H9 (cell line): ENCODE data around the gene DPM2. TPM values are rescaled to one million over a fixed set of nuclear protein-coding genes. Genes with fewer than 3 reads are reported as not detected.

ENCODE experiments used
- DNase-seq: peaks from one replicate; pipeline ENCODE4 v3.0.0-alpha.2; 2017
- H2AFZ ChIP-seq: one replicate; pipeline ENCODE4 v1.6.1; 2013; ENCODE audit warnings: mild to moderate bottlenecking, low read length, control low read depth, moderate library complexity
- H2AK5ac ChIP-seq: 2 replicates; pipeline ENCODE4 v1.6.1; 2013; ENCODE audit warnings: low read length, control low read depth, mixed read lengths; ENCODE audit not compliant: insufficient read length
- H2BK120ac ChIP-seq: one replicate; pipeline ENCODE4 v1.6.1; 2013; ENCODE audit warnings: low read depth, mild to moderate bottlenecking, low read length, control low read depth, inconsistent platforms; ENCODE audit not compliant: poor library complexity, severe bottlenecking
- H2BK12ac ChIP-seq: 2 replicates; pipeline ENCODE4 v1.6.1; 2013; ENCODE audit warnings: low read length, control low read depth, mixed read lengths, low read depth; ENCODE audit not compliant: insufficient read length
- H2BK15ac ChIP-seq: 2 replicates; pipeline ENCODE4 v1.6.1; 2013; ENCODE audit warnings: low read depth, low read length, control low read depth
- H2BK20ac ChIP-seq: one replicate; pipeline ENCODE4 v1.6.1; 2013; ENCODE audit warnings: low read depth, mild to moderate bottlenecking, low read length, control low read depth, inconsistent platforms; ENCODE audit not compliant: poor library complexity, severe bottlenecking
- H2BK5ac ChIP-seq: 2 replicates; pipeline ENCODE4 v1.6.1; 2013; ENCODE audit warnings: low read length, control low read depth, mixed read lengths; ENCODE audit not compliant: insufficient read length
- H3K14ac ChIP-seq: 2 replicates; pipeline ENCODE4 v1.6.1; 2013; ENCODE audit warnings: low read length, control low read depth; ENCODE audit not compliant: insufficient read depth
- H3K18ac ChIP-seq: 2 replicates; pipeline ENCODE4 v1.6.1; 2013; ENCODE audit warnings: low read depth, mild to moderate bottlenecking, mixed read lengths, low read length, control low read depth; ENCODE audit not compliant: insufficient read length
- H3K23ac ChIP-seq: 2 replicates; pipeline ENCODE4 v1.6.1; 2013; ENCODE audit warnings: low read length, control low read depth, mixed read lengths, low read depth; ENCODE audit not compliant: insufficient read length
- H3K23me2 ChIP-seq: 2 replicates; pipeline ENCODE4 v1.6.1; 2013; ENCODE audit warnings: low read depth, mild to moderate bottlenecking, mixed read lengths, low read length, control low read depth; ENCODE audit not compliant: insufficient read length, poor library complexity, severe bottlenecking
- H3K27ac ChIP-seq: 2 replicates; pipeline ENCODE4 v1.5.1; 2013; ENCODE audit warnings: low read length, control low read depth, mixed read lengths, low read depth; ENCODE audit not compliant: insufficient read length
- H3K27me3 ChIP-seq: 2 replicates; pipeline ENCODE4 v1.6.1; 2013; ENCODE audit warnings: low read length, control low read depth, inconsistent platforms; ENCODE audit not compliant: insufficient read depth
- H3K4ac ChIP-seq: 2 replicates; pipeline ENCODE4 v1.6.1; 2013; ENCODE audit warnings: low read depth, mild to moderate bottlenecking, control low read depth, inconsistent platforms, low read length, moderate library complexity
- H3K4me1 ChIP-seq: 2 replicates; pipeline ENCODE4 v1.6.1; 2013; ENCODE audit warnings: low read length, control low read depth, inconsistent platforms; ENCODE audit not compliant: insufficient read depth
- H3K4me2 ChIP-seq: 2 replicates; pipeline ENCODE4 v1.6.1; 2013; ENCODE audit warnings: low read length, control low read depth, mixed read lengths; ENCODE audit not compliant: insufficient read length, insufficient read depth
- H3K56ac ChIP-seq: 2 replicates; pipeline ENCODE4 v1.6.1; 2013; ENCODE audit warnings: low read depth, mild to moderate bottlenecking, mixed read lengths, low read length, control low read depth; ENCODE audit not compliant: insufficient read length
- H3K79me1 ChIP-seq: 2 replicates; pipeline ENCODE4 v1.6.1; 2013; ENCODE audit warnings: low read depth, mild to moderate bottlenecking, moderate library complexity, low read length, control low read depth, inconsistent platforms; ENCODE audit not compliant: insufficient read depth, poor library complexity, severe bottlenecking
- H3K79me2 ChIP-seq: 2 replicates; pipeline ENCODE4 v1.6.1; 2013; ENCODE audit warnings: low read length, control low read depth, inconsistent platforms; ENCODE audit not compliant: insufficient read depth
- H3K9ac ChIP-seq: 2 replicates; pipeline ENCODE4 v1.6.1; 2013; ENCODE audit warnings: low read length, control low read depth, mixed read lengths; ENCODE audit not compliant: insufficient read length; ENCODE audit errors: extremely low read depth
- H3K9me3 ChIP-seq: one replicate; pipeline ENCODE4 v1.6.1; 2013; ENCODE audit warnings: low read depth, low read length, inconsistent platforms; ENCODE audit not compliant: control insufficient read depth
- H3T11ph ChIP-seq: one replicate; pipeline ENCODE4 v1.6.1; 2013; ENCODE audit warnings: mild to moderate bottlenecking, low read length, control low read depth, inconsistent platforms
- H4K20me1 ChIP-seq: one replicate; pipeline ENCODE4 v1.6.1; 2013; ENCODE audit not compliant: control insufficient read depth, insufficient read length, insufficient read depth
- H4K5ac ChIP-seq: 2 replicates; pipeline ENCODE4 v1.6.1; 2013; ENCODE audit warnings: low read depth, mild to moderate bottlenecking, mixed read lengths, low read length, control low read depth; ENCODE audit not compliant: insufficient read length
- H4K8ac ChIP-seq: replicated peaks from 2 replicates; pipeline ENCODE4 v1.6.1; 2013; ENCODE audit warnings: low read length, control low read depth, mixed read lengths, low read depth; ENCODE audit not compliant: insufficient read length
- H4K91ac ChIP-seq: 2 replicates; pipeline ENCODE4 v1.6.1; 2013; ENCODE audit warnings: low read depth, mild to moderate bottlenecking, moderate library complexity, mixed read lengths, low read length, control low read depth; ENCODE audit not compliant: insufficient read length
- H3K27ac Mint-ChIP-seq, 3 experiments: 2 replicates in 2 of 3; 3 replicates in 1 of 3; pipeline ENCODE4 v1.8.0; 2020 to 2021; ENCODE audit warnings: mixed read lengths in 3 of 3, mild to moderate bottlenecking in 1 of 3, moderate library complexity in 1 of 3
- H3K27me3 Mint-ChIP-seq: 2 replicates; pipeline ENCODE4 v1.8.0; 2021; ENCODE audit warnings: low read depth, mild to moderate bottlenecking, moderate library complexity, mixed read lengths
- H3K36me3 Mint-ChIP-seq, 3 experiments: 2 replicates in 2 of 3; 3 replicates in 1 of 3; pipeline ENCODE4 v1.8.0; 2020 to 2021; ENCODE audit warnings: low read depth in 3 of 3, mixed read lengths in 3 of 3; ENCODE audit not compliant: insufficient read depth in 1 of 3
- H3K4me1 Mint-ChIP-seq, 2 experiments: 2 replicates each; pipeline ENCODE4 v1.8.0; 2020; ENCODE audit warnings: mixed read lengths in 2 of 2
- H3K4me3 Mint-ChIP-seq, 2 experiments: 2 replicates in 1 of 2; 3 replicates in 1 of 2; pipeline ENCODE4 v1.8.0; 2020 to 2021; ENCODE audit warnings: mild to moderate bottlenecking in 2 of 2, mixed read lengths in 2 of 2, moderate library complexity in 1 of 2
- H3K9me3 Mint-ChIP-seq, 2 experiments: 2 replicates in 1 of 2; 3 replicates in 1 of 2; pipeline ENCODE4 v1.8.0; 2020; ENCODE audit warnings: mild to moderate bottlenecking in 2 of 2, mixed read lengths in 2 of 2, moderate library complexity in 1 of 2
- CTCF ChIP-seq: fragments of 200-600 bp; sonication (generic); conservative IDR thresholded peaks from 3 replicates; pipeline ENCODE4 v1.8.0; 2021; ENCODE audit warnings: antibody characterized with exemption, mild to moderate bottlenecking
- WGBS: extraction: QIAGEN DNeasy Blood & Tissue Kit; methylation state at CpG from one replicate; pipeline ENCODE4 v1.1.7; 2013; ENCODE audit warnings: missing lambda C conversion rate, low lambda C conversion rate, mixed read lengths; ENCODE audit not compliant: insufficient read length; ENCODE audit errors: extremely low coverage; 5-methylcytosine and 5-hydroxymethylcytosine counted together
- total RNA-seq: library from RNA; stranded (reverse); gene quantifications from 2 replicates; pipeline ENCODE4 v1.2.1, GENCODE V29; 2021

DPM2 gene
- total RNA-seq, 1 experiment from 2014 or later: 46.1 TPM

GRCh38 chr9:127946728-127947127, 9.1 kb upstream of the DPM2 start:
- Histone ChIP-seq H3K4me2 (no peak overlapping the region), H3T11ph (no peak overlapping the region), H3K9ac (no peak overlapping the region), H2AFZ (no peak overlapping the region), H4K20me1 (no peaks in the 10 kb centered on the region), H3K23me2 (no peaks in the 10 kb centered on the region), H3K79me2 (no peaks in the 10 kb centered on the region), H2BK120ac (no peak overlapping the region), H3K27me3 (no peaks in the 10 kb centered on the region), H3K27ac (no peak overlapping the region), H2AK5ac (no peak overlapping the region), H4K91ac (no peak overlapping the region), H3K4me1 (no peaks in the 10 kb centered on the region), H3K9me3 (no peaks in the 10 kb centered on the region), H3K14ac (no peak overlapping the region), H3K18ac (no peak overlapping the region), H4K8ac (no peak overlapping the region), H2BK5ac (no peak overlapping the region), H3K4ac (no peak overlapping the region), H2BK20ac (no peak overlapping the region), H3K56ac (no peak overlapping the region), H3K79me1 (no peaks in the 10 kb centered on the region), H3K23ac (no peak overlapping the region), H2BK15ac (no peak overlapping the region), H2BK12ac (no peak overlapping the region), H4K5ac (no peak overlapping the region)
- peaks cover 13 to 55% (median 43%) of the 10 kb centered on the region in 3 experiments for H3K36me3 Mint-ChIP-seq
- no peak for DNase-seq
- peaks cover 8 to 30% of the 10 kb centered on the region in 2 experiments for H3K4me1 Mint-ChIP-seq
- no peaks in the 10 kb centered on the region for H3K9me3 Mint-ChIP-seq
- H3K27ac Mint-ChIP-seq: peak overlapping the region in 1 of 3 experiments; percentile 79; a peak in 3 of 7 replicates
- WGBS: no CpG with 5 or more reads among the region's 3 CpGs
- no peak overlapping the region for H3K4me3 Mint-ChIP-seq
- no peaks in the 10 kb centered on the region for H3K27me3 Mint-ChIP-seq
- no peak for TF ChIP-seq CTCF
